DOHH2 (cell line): ENCODE results near the gene GAB2.

Source experiments
- EZH2phosphoT487 ChIP-seq: fragments of 200-600 bp; sonication (generic); IDR thresholded peaks from 2 replicates; pipeline ENCODE4 v1.6.1; 2017; ENCODE audit warnings: borderline replicate concordance, mild to moderate bottlenecking, antibody characterized with exemption, low read length, moderate library complexity, mixed read lengths
- TF ChIP-seq, protein P1 (sequence below): fragments of 200-600 bp; sonication (generic); IDR thresholded peaks from one replicate; pipeline ENCODE4 v1.5.1; 2014; ENCODE audit warnings: antibody characterized with exemption, mild to moderate bottlenecking, low read depth, low read length; ENCODE audit not compliant: poor library complexity, severe bottlenecking

GRCh38 chr11:78199015-78199652 is 218.5 kb downstream of the GAB2 start:
- TF ChIP-seq, protein P1, sequence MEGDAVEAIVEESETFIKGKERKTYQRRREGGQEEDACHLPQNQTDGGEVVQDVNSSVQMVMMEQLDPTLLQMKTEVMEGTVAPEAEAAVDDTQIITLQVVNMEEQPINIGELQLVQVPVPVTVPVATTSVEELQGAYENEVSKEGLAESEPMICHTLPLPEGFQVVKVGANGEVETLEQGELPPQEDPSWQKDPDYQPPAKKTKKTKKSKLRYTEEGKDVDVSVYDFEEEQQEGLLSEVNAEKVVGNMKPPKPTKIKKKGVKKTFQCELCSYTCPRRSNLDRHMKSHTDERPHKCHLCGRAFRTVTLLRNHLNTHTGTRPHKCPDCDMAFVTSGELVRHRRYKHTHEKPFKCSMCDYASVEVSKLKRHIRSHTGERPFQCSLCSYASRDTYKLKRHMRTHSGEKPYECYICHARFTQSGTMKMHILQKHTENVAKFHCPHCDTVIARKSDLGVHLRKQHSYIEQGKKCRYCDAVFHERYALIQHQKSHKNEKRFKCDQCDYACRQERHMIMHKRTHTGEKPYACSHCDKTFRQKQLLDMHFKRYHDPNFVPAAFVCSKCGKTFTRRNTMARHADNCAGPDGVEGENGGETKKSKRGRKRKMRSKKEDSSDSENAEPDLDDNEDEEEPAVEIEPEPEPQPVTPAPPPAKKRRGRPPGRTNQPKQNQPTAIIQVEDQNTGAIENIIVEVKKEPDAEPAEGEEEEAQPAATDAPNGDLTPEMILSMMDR: no peak
- no peak for TF ChIP-seq EZH2phosphoT487
